Stimulated activated CD4-positive, alpha-beta T cell treated with anti-CD3 and anti-CD28 coated beads, Interleukin-1b, Interleukin-23, amount 100 ng/mL, for 1 hour (primary cell): ENCODE data around the gene CNIH3.
"Not testable (repeated sequence)": the region's sequence is repeated elsewhere in the genome, so short reads cannot be mapped to it uniquely, and the experiment has no call there.

Experiments
- DNase-seq, 2 donors: peaks; one replicate each; pipeline ENCODE4 v3.0.0-alpha.2; 2020; ENCODE audit warnings: low read depth in 2 of 2

Gene CNIH3

DNA sequence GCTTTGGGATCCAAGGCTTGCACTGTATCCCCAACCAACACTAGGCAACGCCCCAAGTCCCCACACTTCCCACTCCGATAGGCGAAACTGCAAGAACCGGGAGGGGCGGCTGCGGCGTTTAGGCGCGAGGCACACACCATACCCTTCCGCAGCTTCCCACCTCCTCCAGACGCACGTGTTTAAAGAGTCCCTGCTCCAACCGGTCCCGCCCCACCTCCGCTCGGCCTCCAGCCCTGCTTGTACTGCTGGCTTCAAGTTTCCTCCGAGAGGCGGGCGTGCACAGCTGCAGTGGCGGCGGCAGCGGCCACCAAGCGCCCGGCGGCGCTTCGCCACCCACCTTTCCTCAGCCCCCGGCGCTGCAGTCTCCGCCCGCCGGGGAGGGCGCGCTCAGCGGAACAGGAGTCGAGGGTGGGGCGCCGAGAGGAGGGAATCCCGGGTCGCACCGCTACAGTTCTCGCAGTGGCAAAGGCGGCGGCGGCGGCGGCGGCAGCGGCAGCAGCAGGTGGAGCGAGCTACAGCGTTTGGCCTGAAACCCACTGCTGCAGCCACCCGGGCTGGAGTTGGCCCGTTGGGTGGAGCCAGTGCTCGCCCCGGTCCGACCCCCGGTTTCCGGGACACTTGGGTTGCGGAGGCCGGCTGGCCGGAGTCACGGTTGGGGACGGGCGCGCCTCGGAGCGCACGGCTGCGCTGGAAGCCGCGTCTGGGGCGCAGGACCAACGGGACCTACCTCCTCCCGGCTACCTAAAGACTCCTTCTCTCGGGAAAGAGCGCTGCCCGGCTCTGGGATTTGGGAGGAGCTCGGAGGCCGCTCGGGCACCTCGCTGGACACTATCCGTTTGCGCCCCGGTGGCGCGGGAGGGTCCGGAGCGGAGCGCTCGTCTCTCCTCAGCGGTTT is at the start of gene CNIH3:
Gene CNIH3, plus strand, starts transcription at position 457 of the 895 bp plus-strand sequence. CDS start 858 bp downstream, outside the sequence.
- DNase-seq: no peak

DNA sequence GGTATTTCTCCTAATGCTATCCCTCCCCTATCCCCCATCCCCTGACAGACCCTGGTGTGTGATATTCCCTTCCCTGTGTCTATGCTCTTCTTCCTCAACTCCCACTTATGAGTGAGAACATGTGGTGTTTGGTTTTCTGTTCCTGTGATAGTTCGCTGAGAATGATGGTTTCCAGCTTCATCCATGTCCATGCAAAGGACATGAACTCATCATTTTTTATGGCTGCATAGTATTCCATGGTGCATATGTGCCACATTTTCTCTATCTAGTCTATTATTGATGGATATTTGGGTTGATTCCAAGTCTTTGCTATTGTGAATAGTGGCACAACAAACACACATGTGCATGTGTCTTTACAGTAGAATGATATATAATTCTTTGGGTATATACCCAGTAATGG is 49.6 kb upstream of the CNIH3 start:
- DNase-seq: not testable (repeated sequence)

DNA sequence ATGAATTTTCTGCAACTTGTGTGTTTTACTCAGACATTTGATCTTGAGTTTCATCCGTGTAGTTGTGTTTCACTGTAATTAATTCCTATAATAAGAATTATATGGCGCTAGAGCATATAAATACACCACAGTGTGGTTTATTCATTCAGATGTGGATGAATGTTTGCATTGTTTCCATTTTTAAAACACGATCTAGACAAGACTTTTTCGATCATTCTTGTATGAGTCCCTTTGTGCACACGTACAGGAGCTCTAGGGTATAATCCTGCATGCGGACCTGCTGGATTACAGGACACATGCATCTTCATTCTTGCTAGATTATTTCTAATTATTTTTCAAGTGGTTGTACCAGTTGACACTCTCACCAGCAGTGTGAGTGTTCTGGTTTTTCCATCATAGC is 46.8 kb upstream of the CNIH3 start:
- DNase-seq: no peak

DNA sequence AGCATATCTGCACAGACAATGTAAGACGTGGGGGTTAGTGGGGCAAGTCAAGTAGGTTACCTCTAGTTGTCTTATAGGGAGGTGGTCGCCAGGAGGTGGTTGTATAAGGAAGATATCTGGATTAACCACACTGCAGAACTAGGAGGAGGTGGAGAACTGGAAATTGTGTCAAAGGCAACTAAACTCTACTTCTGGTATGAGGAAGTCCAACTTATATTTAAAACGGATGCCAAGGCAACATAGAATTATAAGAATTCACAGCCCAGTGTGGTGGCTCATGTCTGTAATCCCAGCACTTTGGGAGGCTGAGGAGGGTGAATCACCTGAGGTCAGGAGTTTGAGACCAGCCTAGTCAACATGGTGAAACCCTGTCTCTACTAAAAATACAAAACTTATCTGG is 44.1 kb upstream of the CNIH3 start:
- DNase-seq: not testable (repeated sequence)

DNA sequence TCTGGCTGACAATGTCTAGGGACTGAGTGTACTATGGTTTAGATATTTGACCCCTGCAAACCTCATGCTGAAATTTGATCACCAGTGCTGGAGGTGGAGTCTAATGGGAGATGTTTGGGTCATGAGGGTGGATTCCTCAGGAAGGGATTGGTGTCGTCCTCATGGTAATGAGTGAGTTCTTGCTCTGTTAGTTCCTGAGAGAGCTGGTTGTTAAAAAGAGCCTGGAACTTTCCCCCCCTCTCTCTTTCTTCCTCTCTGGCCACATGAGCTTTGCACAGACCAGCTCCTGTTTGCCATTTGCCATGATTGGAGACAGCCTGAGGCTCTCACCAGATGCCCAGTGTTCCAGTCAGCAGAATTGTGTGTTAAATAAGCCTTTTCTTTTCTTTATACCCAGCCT is 36.6 kb upstream of the CNIH3 start:
- no peak for DNase-seq

DNA sequence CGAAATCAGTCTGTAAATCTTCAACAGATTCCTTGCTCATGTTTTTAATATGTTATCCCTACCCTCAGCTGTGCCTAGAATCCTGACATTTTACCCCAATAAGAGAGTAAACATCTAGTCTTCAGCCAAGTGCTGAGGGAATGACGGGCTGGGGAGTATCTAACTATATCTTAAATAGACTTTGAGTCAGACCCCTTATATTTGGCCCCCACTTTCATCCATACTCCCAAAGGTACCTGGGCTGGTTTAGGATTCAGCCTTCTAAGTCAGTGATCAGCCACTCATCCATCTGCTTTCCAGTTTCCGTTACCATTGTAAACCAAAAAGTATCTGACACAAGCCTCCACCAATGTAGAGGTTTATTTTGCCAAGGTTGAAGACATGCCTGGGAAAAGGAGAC is 36.1 kb upstream of the CNIH3 start:
- DNase-seq: no peak

DNA sequence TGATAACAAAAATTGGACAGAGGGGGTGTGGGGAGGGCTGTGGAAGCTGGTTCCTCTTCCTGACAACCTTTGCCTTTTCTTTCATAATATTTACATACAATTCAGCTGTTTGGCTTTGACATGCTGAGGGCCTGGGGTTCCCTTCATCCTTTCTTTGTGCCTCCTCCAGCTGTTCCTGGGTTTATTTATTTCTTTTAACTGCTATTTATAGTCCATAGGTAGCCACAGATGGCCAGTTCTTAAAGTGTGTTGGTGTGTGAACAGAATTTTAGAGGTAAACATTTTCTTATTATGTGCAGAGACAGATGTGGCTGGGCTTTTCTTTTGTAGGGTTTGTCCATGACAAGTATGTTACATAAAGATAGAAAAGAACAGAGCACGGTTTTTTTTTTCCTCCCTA is 34.1 kb upstream of the CNIH3 start:
- no peak for DNase-seq

DNA sequence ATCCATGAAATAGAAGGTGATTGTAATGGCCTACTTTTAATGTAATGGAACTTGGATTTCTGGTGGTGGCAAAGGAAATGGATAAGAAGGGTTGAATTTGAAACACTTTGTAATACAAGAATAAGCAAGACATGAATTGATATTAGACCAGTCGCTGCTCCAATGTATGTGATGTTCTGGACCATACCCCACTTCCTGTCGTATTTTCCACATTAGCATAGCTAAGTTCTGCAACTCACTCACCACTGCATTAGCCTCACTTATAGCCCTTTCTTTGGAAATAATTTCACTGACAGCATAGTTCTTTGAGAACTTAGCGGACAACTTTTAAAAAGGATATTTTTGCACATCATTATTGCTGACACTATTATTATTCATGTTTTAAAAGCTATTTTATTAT is 32.3 kb upstream of the CNIH3 start:
- DNase-seq: no peak

DNA sequence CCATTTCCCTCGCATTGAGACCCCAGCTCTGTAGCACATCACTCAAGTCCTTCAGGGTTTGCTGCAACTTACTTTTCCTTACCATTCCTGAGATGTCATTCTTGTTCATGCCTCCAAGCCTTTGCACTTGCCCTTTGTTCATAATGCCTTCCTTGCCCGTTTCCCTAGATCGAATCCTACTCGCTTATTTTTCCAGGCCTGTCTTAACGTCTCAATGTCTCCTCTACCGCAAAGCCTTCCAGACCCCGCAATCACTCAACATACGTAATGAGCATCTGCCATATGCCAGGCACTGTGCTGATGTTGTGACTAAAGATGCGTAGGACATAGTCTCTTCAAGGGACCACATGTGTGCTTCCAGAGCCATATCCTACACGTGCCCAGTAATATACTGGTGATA is 31.1 kb upstream of the CNIH3 start:
- DNase-seq: no peak

DNA sequence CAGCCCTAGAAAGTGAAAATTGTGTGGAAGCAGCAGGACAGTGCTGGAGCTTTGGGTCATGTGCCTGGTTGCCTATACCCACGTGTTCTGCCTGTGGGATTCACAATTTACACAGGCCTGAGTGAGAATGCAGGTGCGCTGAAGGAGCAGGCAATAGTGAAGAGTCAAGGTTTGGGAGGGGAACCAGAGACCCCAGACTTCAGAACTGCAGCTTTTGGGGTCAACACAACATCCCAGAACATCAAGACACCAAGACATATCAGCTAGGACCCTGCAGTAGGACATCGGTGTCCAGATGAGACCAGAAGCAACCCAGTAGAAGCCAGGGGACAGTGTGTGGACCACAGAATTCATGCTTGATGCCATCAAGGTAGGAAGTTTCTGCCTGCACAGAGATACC is 29.1 kb upstream of the CNIH3 start:
- no peak for DNase-seq

DNA sequence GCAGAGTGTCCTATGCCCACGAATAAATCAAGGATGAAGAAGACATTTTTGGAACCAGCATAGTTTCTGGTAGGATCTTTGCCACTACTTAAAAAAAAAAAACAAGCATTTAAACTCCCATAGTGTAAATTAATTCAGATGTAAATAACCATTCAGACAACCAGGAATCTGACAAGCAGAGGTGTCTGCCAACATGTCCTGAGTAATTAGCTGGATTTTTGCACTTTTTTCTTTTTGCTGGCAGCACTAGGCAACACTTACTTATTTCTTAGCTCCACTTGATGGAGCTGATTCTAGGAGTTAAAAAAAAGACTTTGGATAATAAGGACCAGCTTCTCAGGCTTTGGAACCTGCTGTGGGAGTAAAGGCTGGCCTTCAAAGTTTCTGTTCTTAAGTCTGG is 27.6 kb upstream of the CNIH3 start:
- no peak for DNase-seq

DNA sequence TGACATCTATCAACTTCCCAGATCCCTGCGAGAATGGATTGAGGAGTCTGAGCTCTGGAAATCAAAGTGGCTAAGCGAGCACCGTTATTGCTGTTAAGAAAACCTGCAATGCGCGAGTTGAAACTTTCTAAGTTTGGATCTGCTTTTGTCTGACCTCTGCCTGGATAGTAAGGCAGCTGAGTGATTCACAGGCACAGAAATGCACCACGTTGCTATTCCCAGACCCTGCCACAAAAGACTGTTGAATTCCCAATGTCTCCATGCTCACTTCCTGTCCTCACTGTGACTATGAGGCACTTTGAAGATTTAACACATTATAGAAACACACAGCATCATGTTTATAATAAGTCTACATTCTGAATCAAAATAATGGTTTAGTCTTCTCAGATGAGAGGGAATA is 27.1 kb upstream of the CNIH3 start:
- no peak for DNase-seq

DNA sequence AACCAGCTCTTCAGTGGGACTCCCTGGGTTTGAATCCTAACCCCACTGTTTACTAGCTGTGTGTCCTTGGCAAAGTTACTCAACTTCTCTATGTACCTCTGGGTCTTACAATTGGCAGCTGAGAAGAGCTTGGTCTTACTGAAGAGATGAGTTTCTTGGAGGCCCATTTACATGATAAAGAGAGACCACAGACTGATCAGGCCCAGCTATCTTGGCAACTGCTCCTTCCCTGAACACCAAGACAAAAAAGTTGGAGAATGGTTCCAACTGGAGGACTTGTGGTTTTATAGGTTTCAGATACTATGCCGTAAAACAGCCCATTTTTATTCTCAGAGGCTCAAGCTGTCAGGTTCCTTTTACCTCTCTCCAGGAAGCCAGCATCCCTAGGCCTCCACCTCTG is 24.8 kb upstream of the CNIH3 start:
- DNase-seq: no peak

DNA sequence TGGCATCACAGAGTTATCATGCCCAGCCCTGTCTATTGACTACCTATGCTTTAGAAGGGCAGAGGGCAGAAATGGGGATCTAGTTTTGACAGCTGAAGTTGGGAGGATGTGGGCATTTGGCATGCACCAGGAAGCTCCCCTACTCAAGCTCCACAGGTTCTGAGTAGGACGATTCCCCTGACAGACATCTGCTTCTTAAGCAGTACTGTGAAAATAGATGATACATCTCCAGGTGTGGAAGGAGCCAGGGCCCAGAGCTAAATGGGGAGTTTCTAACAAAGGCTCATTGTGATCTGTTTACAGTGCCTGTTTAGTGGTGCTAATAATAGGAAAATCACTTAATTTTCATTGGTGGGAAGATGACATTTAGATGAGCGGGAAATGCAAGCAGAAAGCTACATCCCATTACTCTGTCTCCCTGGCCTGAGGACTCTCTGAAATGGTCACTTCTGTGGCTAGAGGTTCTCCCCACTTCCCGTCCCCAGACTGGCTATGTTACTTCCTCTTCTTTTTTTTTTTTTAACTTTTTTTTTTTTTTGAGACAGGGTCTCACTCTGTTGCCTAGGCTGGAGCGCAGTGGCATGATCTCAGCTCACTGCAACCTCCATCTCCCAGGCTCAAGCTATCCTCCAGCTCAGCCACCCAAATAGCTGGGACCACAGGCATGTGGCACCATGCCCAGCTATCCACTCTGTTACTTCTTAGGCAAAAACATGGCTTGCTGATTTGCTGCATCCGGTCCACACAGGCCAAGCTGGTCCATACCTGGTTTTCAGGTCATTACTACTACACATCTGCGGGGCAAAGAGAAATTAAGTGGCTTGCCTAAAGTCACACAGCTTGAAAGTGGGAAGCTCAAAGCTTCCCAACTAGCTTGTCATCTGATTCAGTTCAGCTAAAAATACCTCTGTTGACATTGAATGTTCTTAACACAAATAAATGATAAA is 23.2 kb upstream of the CNIH3 start:
- no peak for DNase-seq

DNA sequence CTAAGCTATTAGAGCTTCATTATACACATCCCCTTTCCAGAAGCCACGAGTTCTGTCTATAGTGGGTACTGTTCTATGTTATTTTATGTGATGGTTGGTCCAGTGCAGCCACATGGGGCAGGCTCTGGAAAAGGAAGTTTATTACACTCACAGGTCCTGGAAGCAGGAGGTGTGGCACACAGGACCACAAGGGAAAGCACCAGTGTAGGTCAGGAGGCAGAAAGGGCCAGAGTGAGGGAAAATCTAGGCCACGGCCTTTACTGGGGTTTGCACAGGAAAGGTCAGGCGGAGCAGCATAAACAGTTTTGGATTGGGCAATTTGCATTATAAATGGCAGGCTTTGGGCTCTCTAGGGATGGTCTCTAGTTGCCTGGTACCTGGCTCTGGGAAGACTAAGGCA is 21.8 kb upstream of the CNIH3 start:
- DNase-seq: no peak

DNA sequence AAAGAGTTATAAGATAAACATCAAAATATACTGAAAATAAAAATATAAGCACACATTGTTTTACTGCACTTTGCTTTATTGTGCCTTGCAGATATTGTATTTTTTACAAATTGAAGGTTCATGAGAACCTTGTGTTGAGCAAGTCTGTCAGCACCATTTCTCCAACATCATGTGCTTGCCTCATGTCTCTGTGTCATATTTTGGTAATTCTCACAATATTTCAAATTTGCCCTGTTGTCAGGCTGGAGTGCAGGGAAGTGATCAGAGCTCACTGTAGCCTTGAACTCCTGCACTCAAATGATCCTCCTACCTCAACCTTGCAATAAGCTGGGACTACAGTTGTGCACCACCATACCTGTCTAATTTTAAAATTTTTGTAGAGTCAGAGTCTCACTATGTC is 21.3 kb upstream of the CNIH3 start:
- no peak for DNase-seq

DNA sequence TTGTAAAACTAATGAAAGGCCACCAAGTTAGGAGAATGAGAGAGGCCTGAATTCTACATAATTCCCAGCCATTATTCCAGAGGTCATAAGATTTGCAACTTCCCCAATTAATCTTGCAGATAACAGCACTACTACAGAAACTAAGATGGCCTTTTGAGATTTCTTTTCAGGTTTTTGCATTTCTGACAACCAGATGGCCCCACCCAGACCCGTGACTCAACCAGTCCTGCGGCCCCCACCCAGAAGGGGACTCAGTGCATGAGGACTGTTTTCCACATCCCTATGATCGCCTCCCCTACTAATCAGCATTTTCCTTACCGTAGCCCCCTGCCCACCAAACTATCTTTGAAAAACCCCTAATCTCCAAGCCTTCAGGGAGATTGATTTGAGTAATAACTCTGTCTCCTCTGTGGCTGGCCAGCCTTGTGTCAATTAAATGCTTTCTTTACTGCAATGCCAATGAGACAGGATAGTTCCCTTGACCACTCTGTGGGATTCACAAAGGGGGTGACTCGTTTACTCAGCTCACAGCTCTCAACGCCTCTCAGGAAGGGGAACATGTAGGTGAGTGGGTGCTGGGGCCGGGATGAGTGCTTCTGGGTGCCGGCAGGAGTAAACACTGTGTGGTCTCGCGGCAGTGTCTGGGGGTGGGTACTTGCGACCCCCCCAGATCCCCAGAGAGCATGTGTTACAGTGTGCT is 10.5 kb upstream of the CNIH3 start:
- DNase-seq: no peak

DNA sequence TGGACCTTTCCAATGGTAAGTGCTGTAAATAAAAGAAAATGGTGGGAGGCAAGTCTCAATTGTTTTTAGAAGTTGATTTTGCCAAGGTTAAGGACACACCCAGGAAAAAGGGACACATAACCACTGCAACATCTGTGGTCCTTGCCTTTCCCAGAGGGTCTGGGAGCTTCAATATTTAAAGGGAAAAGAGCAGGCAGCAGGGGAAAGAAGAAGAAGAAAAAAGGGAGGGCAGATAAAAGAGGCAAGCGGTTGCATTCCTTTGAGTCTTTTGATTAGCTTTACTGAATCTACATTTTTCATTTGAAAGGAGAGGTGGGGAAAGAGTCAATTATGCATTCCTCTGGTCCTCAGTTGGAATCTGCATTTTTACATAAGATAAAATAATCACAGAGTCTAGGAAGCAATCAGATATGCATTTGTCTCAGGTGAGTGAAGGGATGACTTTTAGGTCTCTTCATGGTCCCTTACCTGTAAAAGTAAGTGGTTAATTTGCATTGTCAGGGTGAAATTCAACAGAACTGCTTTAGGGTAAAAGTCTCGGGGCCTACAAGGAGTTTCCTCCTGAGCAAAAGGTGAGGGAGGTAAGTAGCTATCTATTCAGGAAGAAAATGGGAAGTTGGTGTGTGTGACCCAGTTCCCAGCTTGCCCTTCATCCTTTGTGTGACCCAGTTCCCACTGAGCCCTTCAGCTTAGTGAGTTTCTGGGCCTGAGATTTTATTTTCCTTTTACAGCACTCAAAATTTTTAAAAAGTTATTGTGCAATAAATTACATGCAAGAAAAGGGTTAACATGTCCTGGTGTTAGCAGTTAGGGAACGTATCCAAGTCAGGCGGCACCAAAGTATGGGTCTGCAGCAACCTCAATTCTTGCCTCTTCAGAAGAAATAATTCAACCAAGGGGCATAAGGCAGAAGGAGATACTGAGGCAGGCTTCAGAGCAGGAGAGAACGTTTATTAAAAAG is 8.6 kb upstream of the CNIH3 start:
- no peak for DNase-seq

DNA sequence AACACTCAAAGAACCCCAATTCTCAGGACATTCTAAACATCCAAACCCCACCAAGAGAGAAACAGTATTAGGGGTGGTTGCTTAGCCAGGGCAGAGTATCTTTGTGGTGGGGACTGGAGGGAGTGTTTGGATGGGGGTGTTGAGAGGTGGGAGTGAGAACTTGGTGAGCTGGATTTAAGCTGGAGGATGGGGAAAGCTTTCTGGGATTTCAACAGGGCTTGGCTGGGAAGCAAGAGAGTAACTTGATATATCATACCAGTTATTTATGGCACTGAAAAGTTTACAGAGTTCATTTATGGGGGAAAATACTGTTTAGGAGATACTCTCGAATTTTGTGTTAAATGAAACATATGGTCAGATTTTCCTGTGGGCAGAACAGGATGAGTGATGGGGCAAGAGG is 6.8 kb upstream of the CNIH3 start:
- DNase-seq: no peak

DNA sequence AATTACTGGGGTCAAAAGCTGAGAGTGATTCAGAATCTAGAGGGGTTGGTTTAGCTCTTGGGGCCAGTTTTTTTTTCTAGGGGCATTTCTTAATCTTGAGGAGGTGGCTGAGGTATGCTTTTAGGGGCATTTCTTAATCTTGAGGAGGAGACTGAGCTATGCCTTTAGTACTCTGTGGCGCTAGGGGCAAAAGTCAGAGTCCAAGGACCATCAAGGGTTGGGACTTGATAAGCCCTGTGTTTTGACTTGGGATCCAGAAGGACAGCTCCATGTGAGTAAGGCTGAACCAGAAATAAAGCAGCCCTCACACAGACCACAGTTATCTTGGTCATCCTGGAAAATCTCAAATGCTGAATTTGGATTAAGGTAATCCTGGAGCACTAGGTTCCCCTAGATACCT is 3.9 kb upstream of the CNIH3 start:
- no peak for DNase-seq

DNA sequence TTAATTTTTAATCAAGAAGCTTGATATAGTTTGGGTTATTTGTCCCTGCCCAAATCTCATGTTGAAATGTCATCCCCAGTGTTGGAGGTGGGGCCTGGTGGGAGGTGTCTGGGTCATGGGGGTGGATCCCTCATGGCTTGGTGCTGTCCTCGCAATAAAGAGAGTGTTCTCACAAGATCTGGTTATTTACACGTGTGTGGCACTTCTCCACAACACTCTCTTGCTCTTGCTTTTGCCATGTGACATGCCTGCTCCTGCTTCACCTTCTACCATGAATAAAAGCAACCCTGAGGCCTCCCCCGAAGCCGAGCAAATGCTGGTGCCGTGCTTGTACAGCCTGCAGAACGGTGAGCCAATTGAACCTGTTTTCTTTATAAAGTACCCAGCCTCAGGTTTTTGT is 2.6 kb upstream of the CNIH3 start:
- no peak for DNase-seq
